Panc1 (cell line): ENCODE results near the gene GLG1. TPM values are rescaled to one million over a fixed set of nuclear protein-coding genes. Genes with fewer than 3 reads are reported as not detected.

Experiments
- ATAC-seq: fragments of 200-7000 bp; cut with Tn5 transposase; 2 replicates; pipeline ENCODE4 v1.9.1; 2020; ENCODE audit warnings: mild to moderate bottlenecking, moderate library complexity
- BruUV-seq: library from RNA; stranded (reverse); fragments of 400-500 nt; replicated peaks from 2 replicates; lab custom pipeline; 2021; lab: Mats Ljungman, UMichigan
- CTCF ChIA-PET: fragments of 300-600 bp; sonication (Branson Sonifier 250); formaldehyde crosslinking; loops from one replicate; lab custom pipeline; 2022; ENCODE audit warnings: antibody characterized with exemption; lab: Charles Lee
- POLR2A ChIA-PET: fragments of 300-600 bp; sonication (Branson Sonifier 250); formaldehyde crosslinking; loops from one replicate; lab custom pipeline; 2022; ENCODE audit warnings: antibody characterized with exemption; lab: Charles Lee
- DNase-seq: peaks from one replicate; pipeline ENCODE4 v3.0.0-alpha.2; 2010; ENCODE audit warnings: low read depth, low spot score
- H3K27ac ChIP-seq: 2 replicates; pipeline ENCODE4 v1.5.1; 2011; ENCODE audit warnings: mild to moderate bottlenecking, low read length, inconsistent platforms
- H3K27me3 ChIP-seq: fragments of 200-500 bp; sonication (Bioruptor generic); 2 replicates; pipeline ENCODE4 v1.6.0; 2014; ENCODE audit warnings: low read length, inconsistent platforms; ENCODE audit not compliant: control insufficient read depth, insufficient read depth
- H3K36me3 ChIP-seq: fragments of 200-500 bp; sonication (Bioruptor generic); 2 replicates; pipeline ENCODE4 v1.5.1; 2014; ENCODE audit warnings: inconsistent platforms, mild to moderate bottlenecking, low read length, moderate library complexity; ENCODE audit not compliant: control insufficient read depth, insufficient read depth
- H3K4me1 ChIP-seq: 2 replicates; pipeline ENCODE4 v1.5.1; 2011; ENCODE audit warnings: inconsistent platforms, mild to moderate bottlenecking, low read length, moderate library complexity; ENCODE audit not compliant: control insufficient read depth, insufficient read depth
- H3K4me3 ChIP-seq, 2 experiments: 2 replicates each; pipeline ENCODE4 v1.5.1; 2011 to 2012; ENCODE audit warnings: low read depth in 2 of 2, low read length in 2 of 2, mild to moderate bottlenecking in 2 of 2, inconsistent platforms in 1 of 2, moderate library complexity in 1 of 2
- H3K9me3 ChIP-seq: fragments of 200-500 bp; sonication (Bioruptor generic); 2 replicates; pipeline ENCODE4 v1.5.1; 2014; ENCODE audit warnings: low read depth, mild to moderate bottlenecking, inconsistent platforms, low read length, moderate library complexity; ENCODE audit not compliant: control insufficient read depth, insufficient read depth
- CTCF ChIP-seq: fragments of 450-650 bp; IDR thresholded peaks from 2 replicates; pipeline ENCODE4 v1.5.1; 2017; ENCODE audit warnings: mild to moderate bottlenecking
- POLR2AphosphoS5 ChIP-seq: IDR thresholded peaks from 2 replicates; pipeline ENCODE4 v1.6.1; 2012; ENCODE audit warnings: mild to moderate bottlenecking, low read depth, low read length, moderate library complexity
- REST ChIP-seq, 2 experiments: IDR thresholded peaks; 2 replicates each; pipeline ENCODE4 v1.6.1; 2011 to 2012; ENCODE audit warnings: low read depth in 2 of 2, control low read depth in 1 of 2, low read length in 1 of 2, mild to moderate bottlenecking in 1 of 2, moderate library complexity in 1 of 2; ENCODE audit not compliant: insufficient read depth in 1 of 2
- SIN3A ChIP-seq: IDR thresholded peaks from 2 replicates; pipeline ENCODE4 v1.6.1; 2012; ENCODE audit warnings: low read depth, mild to moderate bottlenecking, low read length, moderate library complexity, borderline replicate concordance; ENCODE audit not compliant: insufficient read depth
- TCF7L2 ChIP-seq: IDR thresholded peaks from 2 replicates; pipeline ENCODE4 v1.6.1; 2011; ENCODE audit warnings: mild to moderate bottlenecking, low read depth, low read length, inconsistent platforms
- in situ Hi-C: cut with HindIII; loops from 2 replicates; pipeline ENCODE4 v1.10.0; 2016; ENCODE audit warnings: low sequenced_read_pairs, low pct_unique_long_range_greater_than_20kb
- intact Hi-C: fragments of 100-400 bp; cut with micrococcal nuclease; formaldehyde crosslinking; loops from one replicate; pipeline ENCODE4 v1.10.0; 2022; ENCODE audit not compliant: unreplicated experiment
- total RNA-seq: library from RNA; stranded (reverse); gene quantifications from one replicate; pipeline ENCODE4 v1.2.1, GENCODE V29; 2021; ENCODE audit not compliant: unreplicated experiment

GLG1 gene
- total RNA-seq, 1 experiment from 2014 or later: 75.9 TPM

GRCh38 chr16:74450236-74450635, 156.7 kb downstream of the GLG1 start:
- Histone ChIP-seq H3K4me3 (no peak overlapping the region), H3K9me3 (no peaks in the 10 kb centered on the region), H3K27ac (no peak overlapping the region), H3K4me1 (no peaks in the 10 kb centered on the region), H3K36me3 (no peaks in the 10 kb centered on the region; the same call in 1 of the 2 replicates), H3K27me3 (no peaks in the 10 kb centered on the region)
- CTCF ChIA-PET: no interaction called here
- POLR2A ChIA-PET: no interaction called here
- in situ Hi-C loops (no loop called here), intact Hi-C loops (no loop called here)
- no peak for DNase-seq
- TF ChIP-seq CTCF (no peak), TCF7L2 (no peak), POLR2AphosphoS5 (no peak), REST (IDR thresholded peaks at IDR 0.05; ENCODE audit: insufficient read depth in 1 of 2, low read depth in 2 of 2, low read length in 1 of 2) (no peak), SIN3A (no peak)
- no TSS peak for BruUV-seq
- no peak for ATAC-seq

GRCh38 chr16:74449470-74449869, 157.4 kb downstream of the GLG1 start:
- TF ChIP-seq SIN3A (no peak), REST (IDR thresholded peaks at IDR 0.05; ENCODE audit: insufficient read depth in 1 of 2, low read depth in 2 of 2, low read length in 1 of 2) (no peak), TCF7L2 (no peak), POLR2AphosphoS5 (no peak), CTCF (no peak)
- H3K4me3 ChIP-seq: no peak overlapping the region
- intact Hi-C loops (no loop called here), in situ Hi-C loops (no loop called here)
- no peaks in the 10 kb centered on the region for H3K9me3 ChIP-seq
- no peaks in the 10 kb centered on the region for H3K27me3 ChIP-seq
- BruUV-seq: no TSS peak
- ChIA-PET POLR2A (no interaction called here), CTCF (interaction anchor here (0.5 kb wide), 1 partner anchor 19 kb away, joined by 9 read pairs; no protein-coding TSS in a partner anchor)
- H3K27ac ChIP-seq: no peak overlapping the region
- no peak for DNase-seq
- H3K36me3 ChIP-seq: no peaks in the 10 kb centered on the region; the same call in 1 of the 2 replicates
- ATAC-seq: no peak
- no peaks in the 10 kb centered on the region for H3K4me1 ChIP-seq
